NCI-H460 (cell line): Measurements from ENCODE around the gene ESPNL. TPM values are rescaled to one million over a fixed set of nuclear protein-coding genes. Genes with fewer than 3 reads are reported as not detected.

Experiments used
- DNase-seq: peaks from one replicate; pipeline ENCODE4 v3.0.0-alpha.2; 2016; ENCODE audit warnings: low read depth; ENCODE audit errors: extremely low read depth
- total RNA-seq: library from RNA; depleted of rRNA; stranded (reverse); fragments of >200 nt; shearing (Covaris generic); gene quantifications from 2 replicates; pipeline ENCODE4 v1.2.3, GENCODE V29; 2014

Gene ESPNL
- total RNA-seq, 1 experiment from 2014 or later: 0.35 TPM

GRCh38 chr2:238138331-238139195 is 38.4 kb downstream of the ESPNL start, which contains the start of gene KLHL30:
TSS of gene KLHL30 (plus strand) at chr2:238138668. CDS start at chr2:238140755, 2,087 bp downstream.
- no peak for DNase-seq

GRCh38 chr2:238139196-238140039 is 39.3 kb downstream of the ESPNL start:
- DNase-seq: no peak

GRCh38 chr2:238140040-238140439 is 39.9 kb downstream of the ESPNL start:
- no peak for DNase-seq

GRCh38 chr2:238140721-238141540 is 40.8 kb downstream of the ESPNL start:
- no peak for DNase-seq

GRCh38 chr2:238141541-238142318 is 41.6 kb downstream of the ESPNL start:
- DNase-seq: peak; percentile 26

GRCh38 chr2:238142382-238143205 is 42.5 kb downstream of the ESPNL start:
- no peak for DNase-seq

GRCh38 chr2:238143239-238143951 is 43.3 kb downstream of the ESPNL start:
- DNase-seq: peak; percentile 15

- no peak for DNase-seq
Measured at GRCh38 chr2:238144262-238144661, 44.1 kb downstream of the ESPNL start.

GRCh38 chr2:238145046-238145445 is 44.9 kb downstream of the ESPNL start:
- DNase-seq: no peak

- DNase-seq: no peak
Measured at GRCh38 chr2:238145851-238146250, 45.7 kb downstream of the ESPNL start.

GRCh38 chr2:238146884-238147544 is 46.9 kb downstream of the ESPNL start:
- no peak for DNase-seq

GRCh38 chr2:238148981-238149380 is 48.8 kb downstream of the ESPNL start:
- no peak for DNase-seq

- DNase-seq: no peak
Measured at GRCh38 chr2:238149841-238150572, 49.9 kb downstream of the ESPNL start.

- no peak for DNase-seq
Measured at GRCh38 chr2:238150686-238151085, 50.5 kb downstream of the ESPNL start.

GRCh38 chr2:238151205-238151604 is 51.1 kb downstream of the ESPNL start:
- DNase-seq: no peak

- no peak for DNase-seq
Measured at GRCh38 chr2:238151628-238152235, 51.6 kb downstream of the ESPNL start.
